NCI-H526 (cell line): ENCODE measurements around the gene MMS19.
"Not testable (repeated sequence)": the region's sequence is repeated elsewhere in the genome, so short reads cannot be mapped to it uniquely, and the experiment has no call there.

Source experiments
- DNase-seq, 2 experiments: peaks; one replicate each; lab custom pipeline; 2025; lab: John Stamatoyannopoulos, UW

MMS19 gene

DNA sequence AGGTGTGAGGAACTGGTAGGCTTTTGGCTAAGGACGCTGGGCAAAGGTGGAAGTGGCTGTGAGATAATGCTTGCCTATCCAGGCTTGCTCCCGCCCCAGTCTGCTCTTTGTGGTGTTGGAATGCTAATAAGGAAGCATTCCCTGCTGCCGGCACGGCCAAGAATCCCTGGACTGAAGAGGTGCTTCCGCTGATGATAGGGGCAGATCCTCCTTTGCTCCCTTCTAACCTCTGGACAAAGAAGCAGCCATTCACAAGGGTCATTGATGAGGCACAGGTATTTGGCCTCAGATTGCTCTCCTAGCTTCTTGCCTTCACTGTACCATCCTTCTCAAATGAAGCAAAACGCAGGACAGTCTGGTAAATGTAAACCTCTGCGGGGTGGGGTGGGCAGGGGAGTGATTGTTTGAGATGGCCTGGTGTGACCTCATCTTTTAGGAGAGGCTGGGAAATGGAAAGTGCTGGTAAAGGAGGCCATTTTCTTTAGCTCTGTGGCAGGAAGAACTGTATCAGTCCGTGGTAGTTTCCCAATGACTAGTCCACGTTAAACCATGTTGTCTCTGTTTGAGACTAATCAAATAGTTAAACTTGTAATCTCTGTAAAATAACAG, 70.5 kb downstream of the MMS19 start:
- peak in 1 of 2 experiments; percentile 48 for DNase-seq

- peak in 1 of 2 experiments; percentile 15 for DNase-seq
Observed at GRCh38 chr10:97426776-97427570, 71.2 kb downstream of the MMS19 start.

GRCh38 chr10:97425964-97426775, 72.1 kb downstream of the MMS19 start, which contains the start of gene PGAM1:
PGAM1 (plus strand) TSS chr10:97426191; CDS start chr10:97426308, 117 bp downstream.
- DNase-seq: peak; percentile 75 to 90

GRCh38 chr10:97423757-97424098, 74.5 kb downstream of the MMS19 start:
- not testable (repeated sequence) for DNase-seq

GRCh38 chr10:97416565-97416964, 81.7 kb downstream of the MMS19 start:
- no peak for DNase-seq

DNA sequence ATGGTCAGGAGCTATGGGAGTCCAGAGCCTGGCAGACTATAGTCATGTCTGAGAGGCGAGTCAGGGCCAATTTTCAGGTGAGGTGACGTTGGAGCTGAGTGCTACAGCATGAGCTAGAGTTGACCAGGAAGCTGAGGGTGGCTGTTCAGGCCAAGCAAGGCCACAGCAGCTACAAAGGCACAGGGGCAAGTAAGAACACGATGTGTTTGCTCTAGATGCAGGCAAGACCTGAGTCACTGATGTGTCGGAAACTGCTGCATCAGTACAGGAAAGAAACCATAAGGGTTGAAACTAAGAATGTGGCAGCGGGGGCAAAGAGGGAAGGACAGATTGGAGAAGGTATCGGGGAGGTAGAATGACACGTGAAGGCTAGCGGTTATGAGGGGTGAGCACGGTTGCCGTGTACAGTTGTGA, 85.3 kb downstream of the MMS19 start:
- no peak for DNase-seq

DNA sequence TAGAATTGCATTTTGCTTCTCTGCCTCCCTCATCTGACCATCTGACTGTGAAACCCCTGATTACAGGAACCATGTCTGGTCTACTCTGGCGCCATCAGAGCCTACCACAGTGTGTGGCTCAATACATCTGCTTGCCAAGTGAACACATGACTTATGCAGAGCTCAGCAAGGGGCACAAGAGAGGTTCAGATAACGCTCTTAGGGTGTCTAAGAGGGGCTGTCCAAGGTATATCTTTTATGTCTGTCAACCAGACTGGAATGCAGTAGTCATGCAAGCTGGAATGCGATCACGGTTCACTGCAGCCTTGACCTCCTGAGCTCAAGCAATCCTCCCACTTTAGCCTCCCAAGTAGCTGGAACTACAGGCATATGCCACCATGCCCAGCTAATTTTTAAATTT, 86.8 kb downstream of the MMS19 start:
- no peak for DNase-seq

DNA sequence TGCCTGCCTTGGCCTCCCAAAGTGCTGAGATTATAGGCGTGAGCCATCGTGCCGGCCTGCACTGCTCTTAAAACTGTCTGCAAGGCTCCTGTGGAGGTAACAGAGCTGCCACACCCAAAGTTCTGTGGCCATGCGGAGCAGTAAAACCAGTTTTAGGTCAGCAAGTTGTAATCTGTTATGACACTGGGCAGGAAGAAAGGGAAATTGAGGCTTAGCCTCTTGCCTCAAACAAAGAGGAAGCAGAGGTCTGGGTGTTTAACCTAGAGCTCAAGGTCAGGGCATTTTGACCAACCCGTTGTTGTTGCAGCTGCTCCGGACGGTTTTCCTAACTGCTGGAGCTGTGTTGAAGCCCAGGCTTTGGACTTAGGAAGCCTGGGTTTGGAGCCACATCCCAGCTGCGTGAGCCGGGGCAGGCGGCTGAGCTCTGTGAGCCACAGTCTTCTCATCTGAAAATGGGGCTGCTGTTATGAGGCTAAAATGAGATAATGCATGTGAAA, 89.7 kb downstream of the MMS19 start:
- DNase-seq: no peak
